GM18909 (cell line): ENCODE data around the gene TRAK2.

Experiments used
- ATAC-seq: cut with Tn5 transposase; IDR thresholded peaks from one replicate; pipeline ENCODE4 v1.9.1; 2021; ENCODE audit warnings: mild to moderate bottlenecking; ENCODE audit not compliant: unreplicated experiment, poor library complexity

The TRAK2 gene

DNA sequence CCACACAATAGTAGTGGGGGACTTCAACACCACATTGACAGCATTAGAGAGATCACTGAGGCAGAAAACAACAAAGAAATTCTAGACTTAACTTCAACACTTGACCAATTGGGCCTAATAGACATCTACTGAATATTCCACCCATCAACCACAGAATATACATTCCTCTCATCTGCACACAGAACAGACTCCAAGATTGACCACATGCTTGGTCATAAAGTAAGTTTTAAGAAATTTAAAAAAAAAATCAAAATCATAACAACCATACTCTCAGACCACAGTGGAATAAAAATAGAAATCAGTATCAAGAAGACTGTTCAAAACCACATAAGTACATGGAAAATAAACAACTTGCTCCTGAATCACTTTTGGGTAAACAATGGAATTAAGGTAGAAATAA, 85.1 kb downstream of the TRAK2 start:
- ATAC-seq = no peak

DNA sequence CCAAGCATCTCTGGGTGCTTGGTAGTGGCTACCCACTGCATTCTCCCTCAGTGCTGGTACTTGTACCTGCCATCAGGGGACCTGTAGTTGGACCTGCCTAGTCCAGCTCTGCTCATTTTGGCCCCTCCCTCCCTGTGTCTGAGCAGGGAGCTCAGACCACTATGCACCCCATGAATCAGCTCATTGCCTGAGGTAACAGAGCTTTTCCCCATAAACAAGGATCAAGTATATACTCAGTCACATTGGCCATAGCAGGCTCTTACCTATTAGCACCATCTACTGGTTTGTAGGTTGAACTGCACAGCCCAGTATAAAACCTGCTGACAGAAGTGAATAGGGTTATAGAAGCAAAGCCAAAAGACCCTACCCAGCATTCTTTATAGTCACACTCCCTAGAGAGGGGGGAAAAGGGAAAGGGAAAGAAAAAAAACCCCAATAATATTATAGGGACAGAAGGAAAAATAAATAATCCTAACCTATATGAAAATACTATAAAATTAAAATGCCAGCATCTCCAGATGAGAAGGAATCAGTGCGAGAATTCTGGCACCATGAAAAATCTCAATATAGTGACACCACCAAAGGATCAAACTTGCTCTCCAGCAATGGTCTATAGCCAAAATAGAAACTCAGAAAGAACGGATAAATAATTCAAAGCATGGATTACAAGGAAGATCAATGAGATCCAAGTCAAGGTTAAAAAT, 87.2 kb downstream of the TRAK2 start:
- ATAC-seq = peak; percentile 59

DNA sequence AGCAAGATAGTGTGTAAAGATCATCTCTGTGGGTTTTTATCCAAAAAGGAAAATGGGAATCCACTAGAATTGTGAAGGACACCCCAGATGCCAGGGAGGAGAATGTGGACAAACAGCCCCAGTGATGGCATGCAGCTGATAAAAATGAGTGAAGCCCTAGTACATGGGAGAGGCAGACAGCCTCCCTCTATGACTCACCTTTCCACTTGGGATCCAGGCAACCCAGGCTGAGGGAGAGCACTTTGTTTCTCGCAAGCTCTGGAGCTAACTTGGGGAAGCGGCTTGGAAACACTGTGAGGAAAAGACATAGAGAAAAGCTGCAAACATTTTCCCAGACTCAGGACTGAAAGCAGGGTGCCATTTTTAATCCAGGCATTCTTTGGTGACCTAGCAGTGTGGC, 88.9 kb downstream of the TRAK2 start:
- ATAC-seq = no peak

DNA sequence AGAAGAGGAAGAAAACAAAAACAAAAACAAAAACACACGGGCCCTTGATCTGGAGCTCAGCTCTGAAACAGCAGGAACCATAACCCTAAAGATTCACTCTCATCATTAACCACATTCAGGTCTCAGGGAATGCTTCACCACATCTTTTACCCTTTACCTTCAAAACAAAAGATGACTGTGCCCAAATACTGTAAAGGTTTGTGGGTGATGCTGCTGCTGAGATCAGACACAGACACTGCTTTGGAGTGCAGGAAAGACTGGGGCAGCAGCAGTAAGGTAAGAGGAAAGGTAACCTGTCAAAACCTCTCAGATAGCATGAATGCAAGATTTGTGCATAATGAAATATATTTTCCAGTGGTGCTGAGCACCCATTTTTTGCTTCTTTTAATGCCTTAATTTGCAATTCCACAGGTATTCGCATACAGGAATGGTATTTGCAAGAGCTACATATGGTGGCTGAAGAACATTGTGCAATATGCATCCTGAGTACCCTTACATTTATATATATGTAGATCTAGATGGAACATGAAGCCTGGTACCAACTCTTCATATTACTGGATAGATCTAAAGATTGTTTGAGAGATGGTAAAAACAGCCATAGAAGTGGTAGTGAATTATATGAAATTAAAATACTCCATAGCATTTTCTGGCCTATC, 90.1 kb downstream of the TRAK2 start:
- no peak for ATAC-seq

DNA sequence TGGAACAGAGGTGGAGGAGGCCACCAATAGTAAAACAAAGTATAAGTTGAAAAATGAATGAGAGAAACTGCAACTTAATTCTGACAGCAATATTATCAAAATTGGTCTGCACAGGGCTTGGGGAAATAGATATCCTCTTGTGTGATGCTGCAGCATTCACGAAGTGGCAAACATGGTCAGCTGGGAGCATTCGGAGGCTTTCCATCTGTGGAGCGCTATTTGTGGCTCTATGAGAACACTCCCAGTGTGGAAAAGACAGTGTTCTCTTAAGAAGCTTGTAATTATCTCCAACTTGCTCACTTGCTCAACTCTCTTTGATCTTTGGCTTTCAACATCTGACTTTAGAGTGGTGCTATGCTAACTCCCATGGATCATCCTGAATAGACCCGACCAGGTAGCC, 91.0 kb downstream of the TRAK2 start:
- no peak for ATAC-seq

DNA sequence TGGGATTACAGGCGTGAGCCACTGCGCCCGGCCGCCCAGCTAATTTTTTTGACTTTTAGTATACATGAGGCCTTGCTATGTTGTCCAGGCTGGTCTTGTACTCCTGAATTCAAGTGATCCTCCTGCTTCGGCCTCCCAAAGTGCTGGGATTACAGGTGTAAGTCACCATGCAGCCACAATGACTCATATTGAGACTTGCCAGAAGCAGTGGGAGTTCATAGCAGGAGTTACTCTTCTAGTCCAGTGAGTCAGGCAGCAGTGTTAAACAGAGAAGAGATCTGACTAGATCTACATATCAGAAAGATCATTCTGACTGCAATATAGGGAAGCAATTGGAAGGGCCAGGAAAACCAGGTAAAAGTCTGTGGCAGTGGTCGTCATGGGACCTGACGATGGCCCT, 92.6 kb downstream of the TRAK2 start:
- ATAC-seq = no peak

DNA sequence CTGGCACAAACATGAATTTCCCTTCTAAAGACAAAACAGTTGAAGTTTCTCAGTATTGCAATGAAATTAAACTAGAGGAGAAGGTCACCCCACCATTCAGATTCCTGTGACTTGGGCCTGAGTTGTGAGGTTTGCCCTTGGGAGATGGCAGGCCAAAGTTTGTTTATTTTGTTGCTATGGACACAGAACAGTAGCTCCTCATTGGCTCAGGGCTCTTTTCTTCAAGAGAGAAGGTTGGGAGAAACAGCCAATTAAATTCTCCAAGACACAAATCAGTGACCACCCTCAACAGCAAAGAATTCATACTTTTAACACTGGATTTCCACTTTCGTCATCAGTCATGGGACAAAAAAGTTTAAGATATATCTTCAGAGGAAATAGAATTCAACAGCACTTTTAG, 94.0 kb downstream of the TRAK2 start, which contains the start of gene FLACC1:
FLACC1 (minus strand) TSS at position 125 of the 400 bp plus-strand sequence. CDS start 5,941 bp downstream, outside the sequence.
- ATAC-seq = no peak

DNA sequence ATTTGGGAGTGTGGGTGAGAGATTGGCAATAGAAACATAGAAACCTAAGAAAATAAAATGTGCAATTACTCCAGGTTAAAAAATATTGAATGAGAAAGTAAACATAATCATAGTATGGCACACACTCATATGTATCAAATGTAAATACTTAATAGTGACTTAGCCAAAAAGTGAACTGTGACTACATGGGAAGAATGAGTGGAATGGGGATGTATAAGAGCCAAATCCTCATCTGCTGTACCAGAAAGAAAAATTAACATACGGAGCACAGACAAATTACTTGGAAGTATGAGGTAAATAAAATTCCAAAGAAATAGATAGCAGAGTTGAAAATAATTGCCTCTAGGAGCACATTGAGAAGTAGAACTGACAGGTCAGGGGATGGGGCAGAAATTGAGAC, 98.1 kb downstream of the TRAK2 start:
- ATAC-seq = no peak

DNA sequence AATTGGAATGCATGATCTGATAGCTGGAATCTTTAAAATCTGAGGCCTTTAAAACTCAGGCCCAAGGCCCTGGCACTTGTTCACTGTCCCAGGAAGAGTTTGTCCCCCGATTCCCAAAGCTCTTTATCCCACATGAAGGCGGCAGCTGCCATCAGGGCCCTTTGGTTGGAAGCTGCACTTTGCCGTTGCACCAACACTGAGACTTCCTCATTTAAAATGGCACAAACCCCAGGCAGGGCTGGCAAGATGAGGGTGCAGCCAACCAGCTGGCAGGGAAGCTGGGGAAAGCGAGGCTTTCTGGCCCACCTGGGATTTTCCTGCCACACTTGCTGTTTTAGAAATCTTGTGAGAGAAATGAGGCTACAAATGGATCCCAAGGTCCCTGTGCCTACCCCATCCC, 100.4 kb downstream of the TRAK2 start:
- no peak for ATAC-seq

DNA sequence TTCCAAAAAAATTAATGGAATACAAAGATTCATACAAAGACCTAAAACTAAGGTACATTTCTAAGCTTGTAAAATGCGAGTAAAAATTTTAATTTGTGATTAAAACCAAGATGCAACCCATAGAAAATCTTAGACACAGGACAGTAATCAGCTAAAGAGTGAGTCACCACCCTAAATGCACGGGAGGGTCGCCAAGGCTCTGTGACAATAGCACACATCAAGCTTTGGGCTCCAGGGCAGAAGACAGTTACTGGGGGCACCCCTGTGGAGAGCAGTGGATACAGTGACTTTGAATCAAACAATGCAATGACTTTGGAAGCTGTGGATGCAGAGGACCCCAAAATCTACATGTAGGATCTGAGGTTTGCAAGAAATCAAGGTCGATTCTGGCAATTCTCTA, 101.7 kb downstream of the TRAK2 start:
- ATAC-seq = no peak

DNA sequence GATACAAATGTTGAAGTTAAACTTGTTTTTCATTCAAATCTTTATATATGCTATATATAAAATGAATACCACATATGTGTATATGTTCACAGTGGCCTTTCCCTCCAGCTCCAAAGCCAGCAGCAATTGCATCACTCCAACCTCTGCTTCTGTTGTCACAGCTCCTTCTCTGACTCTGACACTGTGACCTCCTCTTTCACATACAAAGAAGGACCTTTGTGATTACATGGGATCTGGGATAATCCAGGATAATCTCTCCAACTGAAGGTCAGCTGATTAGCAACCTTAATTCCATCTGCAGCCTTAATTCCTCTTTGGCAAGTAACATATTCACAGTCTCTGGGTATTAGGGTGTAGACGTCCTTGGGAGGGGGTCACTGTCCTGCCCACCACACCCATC, 102.5 kb downstream of the TRAK2 start:
- ATAC-seq = no peak

DNA sequence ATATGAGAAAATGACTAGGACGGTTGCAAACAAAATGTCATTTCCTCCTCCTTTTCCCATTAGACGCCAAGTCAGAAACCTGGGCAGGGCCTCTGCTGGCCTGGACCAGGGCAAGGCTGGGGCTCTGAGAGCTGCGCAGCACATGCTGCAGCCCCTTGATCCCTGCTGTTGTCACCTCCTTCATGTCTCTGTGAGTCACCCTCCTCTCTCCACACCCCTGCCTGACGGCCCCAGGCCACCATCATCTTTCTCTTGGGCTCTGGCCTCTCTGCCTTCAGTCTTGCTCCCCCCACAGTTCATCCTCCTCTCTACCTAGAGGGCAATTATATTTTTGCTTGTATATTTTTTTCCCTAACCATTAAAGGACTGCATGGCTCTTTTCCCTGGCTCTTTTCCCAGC, 104.1 kb downstream of the TRAK2 start:
- ATAC-seq = no peak

DNA sequence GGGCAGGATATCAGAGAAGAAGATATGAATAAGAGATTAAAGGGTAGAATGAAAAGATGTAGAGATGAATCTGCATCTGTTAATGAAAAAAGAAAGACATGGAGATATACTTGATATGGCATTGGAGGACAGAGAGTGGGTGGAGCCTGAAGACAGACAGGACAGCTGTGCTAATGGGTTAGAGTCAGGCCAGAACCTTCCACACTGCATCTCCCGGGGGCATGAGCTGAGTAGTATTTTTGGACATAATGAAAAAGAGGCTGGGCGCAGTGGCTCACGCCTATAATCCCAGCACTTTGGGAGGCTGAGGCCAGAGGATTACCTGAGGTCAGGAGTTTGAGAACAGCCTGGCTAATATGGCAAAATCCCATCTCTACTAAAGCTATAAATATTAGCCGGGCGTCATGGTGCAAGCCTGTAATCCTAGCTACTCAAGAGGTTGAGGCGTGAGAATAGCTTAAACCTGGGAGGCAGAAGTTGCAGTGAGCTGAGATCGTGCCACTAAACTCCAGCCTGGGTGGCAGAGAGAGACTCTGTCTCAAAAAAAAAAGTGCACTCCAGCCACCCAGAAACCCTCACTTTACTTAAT, 105.5 kb downstream of the TRAK2 start:
- ATAC-seq = no peak

DNA sequence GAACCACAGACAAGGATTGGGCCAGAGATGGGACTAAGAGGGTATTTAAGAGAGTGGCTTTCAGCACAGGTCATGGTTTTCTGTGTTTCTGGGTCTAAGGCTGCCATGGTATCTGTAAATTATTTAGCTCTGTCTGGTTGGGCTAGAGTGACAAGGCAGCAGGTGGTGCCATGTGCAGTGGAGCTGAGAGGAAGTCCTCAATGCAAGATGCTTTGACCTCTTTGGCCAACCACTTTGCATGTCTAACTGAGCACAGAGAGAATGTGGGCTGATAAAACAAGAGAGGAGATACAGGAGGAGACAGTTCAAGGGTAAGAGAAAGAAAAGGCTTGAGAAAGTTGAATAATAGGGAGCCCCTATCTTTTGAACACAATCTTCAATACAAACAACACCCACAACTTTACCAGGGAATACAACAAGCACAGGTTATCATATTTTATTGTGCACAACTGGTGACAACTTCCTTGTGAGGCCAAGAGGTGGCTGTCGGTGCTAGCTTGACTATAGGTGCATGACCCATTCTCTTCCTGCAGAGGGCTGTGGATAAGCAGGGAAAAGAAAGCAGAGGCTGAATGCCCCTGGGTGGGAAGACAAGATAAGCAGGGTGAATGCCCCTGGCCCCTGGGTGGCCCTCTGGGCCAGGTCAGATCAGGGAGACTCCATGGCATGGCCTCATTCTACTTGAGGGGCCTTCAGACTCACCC, 106.4 kb downstream of the TRAK2 start:
- ATAC-seq = peak; percentile 97

DNA sequence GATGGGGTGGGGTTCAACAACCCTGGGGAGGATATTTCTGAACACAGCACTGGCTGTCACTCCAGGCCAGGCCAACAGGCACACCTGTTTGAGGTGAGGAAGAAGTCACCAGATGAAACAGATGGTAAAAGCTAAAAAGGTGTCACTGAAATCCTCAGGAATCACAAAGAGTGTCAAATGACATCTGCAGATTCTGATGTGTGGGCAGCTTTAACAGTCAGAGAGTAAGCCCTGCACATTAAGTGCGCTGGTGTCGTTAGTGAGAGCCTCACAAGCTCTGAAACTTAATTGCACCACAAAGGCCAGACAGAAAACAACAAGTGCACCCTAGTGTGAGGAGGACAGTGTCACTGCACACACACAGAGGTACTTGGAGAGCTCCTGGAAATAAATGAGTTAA, 107.7 kb downstream of the TRAK2 start:
- no peak for ATAC-seq

DNA sequence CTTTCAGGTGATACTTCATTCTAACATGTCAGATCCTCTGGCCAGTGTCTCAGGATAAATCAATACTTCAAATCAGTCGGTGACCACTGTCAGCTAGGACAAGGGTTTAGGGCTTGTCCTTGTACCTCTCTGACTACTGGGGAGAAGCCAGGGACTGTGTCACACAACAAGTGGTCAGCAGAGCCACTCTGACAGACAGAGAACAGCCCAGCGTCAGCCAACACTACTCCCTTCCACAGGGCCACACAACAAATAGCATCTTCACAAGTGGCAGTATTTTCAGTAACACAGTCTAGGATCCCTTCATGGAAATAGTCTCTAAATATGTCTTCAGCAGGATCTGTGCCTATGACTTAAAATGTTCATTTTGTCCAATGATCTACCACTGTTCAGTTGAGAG, 108.3 kb downstream of the TRAK2 start:
- no peak for ATAC-seq

DNA sequence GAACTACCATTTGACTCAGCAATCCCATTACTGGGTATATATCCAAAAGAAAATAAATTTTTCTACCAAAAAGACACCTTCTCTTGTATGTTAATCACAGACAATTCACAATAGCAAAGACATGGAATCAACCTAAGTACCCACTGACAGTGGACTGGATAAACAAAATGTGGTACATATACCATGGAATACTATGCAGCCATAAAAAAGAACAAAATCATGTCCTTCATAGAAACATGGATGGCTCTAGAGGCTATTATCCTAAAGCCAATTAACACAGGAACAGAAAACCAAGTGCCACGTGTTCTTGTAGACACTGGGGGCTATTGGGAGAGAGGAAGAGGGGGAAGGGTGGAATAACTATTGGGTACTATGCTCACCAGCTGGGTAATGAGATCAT, 121.8 kb downstream of the TRAK2 start:
- ATAC-seq = no peak

DNA sequence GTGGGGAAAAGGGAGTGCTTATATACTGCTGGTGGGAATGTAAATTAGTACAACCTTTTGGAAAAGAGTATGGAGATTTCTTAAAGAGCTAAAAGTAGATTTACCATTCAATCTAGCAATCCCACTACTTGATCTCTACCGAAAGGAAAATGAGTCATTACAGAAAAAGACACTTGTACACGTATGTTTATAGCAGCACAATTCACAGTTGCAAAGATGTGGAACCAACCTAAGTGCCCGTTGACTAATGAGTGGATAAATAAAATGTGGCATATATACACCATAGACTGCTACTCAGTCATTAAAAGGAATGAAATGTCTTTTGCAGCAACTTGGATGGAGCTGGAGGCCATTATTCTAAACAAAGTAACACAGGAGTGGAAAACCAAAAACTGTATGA, 123.6 kb downstream of the TRAK2 start:
- no peak for ATAC-seq
